HG03565 (cell line): Measurements from ENCODE around the gene ADAM10.
"Not testable (repeated sequence)": the region's sequence is repeated elsewhere in the genome, so short reads cannot be mapped to it uniquely, and the experiment has no call there.

ENCODE experiments used
- ATAC-seq: cut with Tn5 transposase; IDR thresholded peaks from one replicate; pipeline ENCODE4 v1.9.1; 2021; ENCODE audit warnings: mild to moderate bottlenecking, moderate library complexity; ENCODE audit not compliant: unreplicated experiment

The ADAM10 gene

GRCh38 chr15:58677426-58677825 lies 72.1 kb downstream of the ADAM10 start:
- no peak for ATAC-seq

GRCh38 chr15:58676766-58677165 lies 72.7 kb downstream of the ADAM10 start:
- no peak for ATAC-seq

GRCh38 chr15:58671186-58671585 lies 78.3 kb downstream of the ADAM10 start:
- no peak for ATAC-seq

GRCh38 chr15:58669108-58669507 lies 80.4 kb downstream of the ADAM10 start:
- ATAC-seq: no peak

- ATAC-seq: no peak
These were observed 82.5 kb downstream of the ADAM10 start for GRCh38 chr15:58666957-58667356.

- ATAC-seq: no peak
These were observed 83.8 kb downstream of the ADAM10 start for GRCh38 chr15:58665672-58666071.

- ATAC-seq: no peak
These were observed 99.4 kb downstream of the ADAM10 start for GRCh38 chr15:58650102-58650501.

GRCh38 chr15:58649175-58649574 lies 100.3 kb downstream of the ADAM10 start:
- ATAC-seq: no peak

GRCh38 chr15:58643996-58644395 lies 105.5 kb downstream of the ADAM10 start:
- no peak for ATAC-seq

GRCh38 chr15:58641660-58642059 lies 107.8 kb downstream of the ADAM10 start:
- ATAC-seq: no peak

GRCh38 chr15:58639992-58640391 lies 109.5 kb downstream of the ADAM10 start:
- no peak for ATAC-seq

GRCh38 chr15:58639002-58639756 lies 110.3 kb downstream of the ADAM10 start:
- ATAC-seq: no peak

GRCh38 chr15:58632789-58633188 lies 116.7 kb downstream of the ADAM10 start:
- ATAC-seq: no peak

- ATAC-seq: no peak
These were observed 118.2 kb downstream of the ADAM10 start for GRCh38 chr15:58631319-58631718.

- no peak for ATAC-seq
These were observed 119.9 kb downstream of the ADAM10 start for GRCh38 chr15:58629625-58630024.

- ATAC-seq: no peak
These were observed 121.1 kb downstream of the ADAM10 start for GRCh38 chr15:58628206-58628947.

GRCh38 chr15:58627701-58628100 lies 121.8 kb downstream of the ADAM10 start:
- no peak for ATAC-seq

GRCh38 chr15:58627046-58627445 lies 122.5 kb downstream of the ADAM10 start:
- no peak for ATAC-seq

GRCh38 chr15:58626378-58626777 lies 123.1 kb downstream of the ADAM10 start:
- no peak for ATAC-seq

- ATAC-seq: no peak
These were observed 126.6 kb downstream of the ADAM10 start for GRCh38 chr15:58622877-58623276.

GRCh38 chr15:58620268-58620667 lies 129.2 kb downstream of the ADAM10 start:
- not testable (repeated sequence) for ATAC-seq

- ATAC-seq: no peak
These were observed 133.3 kb downstream of the ADAM10 start for GRCh38 chr15:58616171-58616570.
